EL (cell line): ENCODE results near the gene C22orf15.

Experiments used
- DNase-seq: peaks from one replicate; pipeline ENCODE4 v3.0.0-alpha.2; 2016

Gene C22orf15

DNA sequence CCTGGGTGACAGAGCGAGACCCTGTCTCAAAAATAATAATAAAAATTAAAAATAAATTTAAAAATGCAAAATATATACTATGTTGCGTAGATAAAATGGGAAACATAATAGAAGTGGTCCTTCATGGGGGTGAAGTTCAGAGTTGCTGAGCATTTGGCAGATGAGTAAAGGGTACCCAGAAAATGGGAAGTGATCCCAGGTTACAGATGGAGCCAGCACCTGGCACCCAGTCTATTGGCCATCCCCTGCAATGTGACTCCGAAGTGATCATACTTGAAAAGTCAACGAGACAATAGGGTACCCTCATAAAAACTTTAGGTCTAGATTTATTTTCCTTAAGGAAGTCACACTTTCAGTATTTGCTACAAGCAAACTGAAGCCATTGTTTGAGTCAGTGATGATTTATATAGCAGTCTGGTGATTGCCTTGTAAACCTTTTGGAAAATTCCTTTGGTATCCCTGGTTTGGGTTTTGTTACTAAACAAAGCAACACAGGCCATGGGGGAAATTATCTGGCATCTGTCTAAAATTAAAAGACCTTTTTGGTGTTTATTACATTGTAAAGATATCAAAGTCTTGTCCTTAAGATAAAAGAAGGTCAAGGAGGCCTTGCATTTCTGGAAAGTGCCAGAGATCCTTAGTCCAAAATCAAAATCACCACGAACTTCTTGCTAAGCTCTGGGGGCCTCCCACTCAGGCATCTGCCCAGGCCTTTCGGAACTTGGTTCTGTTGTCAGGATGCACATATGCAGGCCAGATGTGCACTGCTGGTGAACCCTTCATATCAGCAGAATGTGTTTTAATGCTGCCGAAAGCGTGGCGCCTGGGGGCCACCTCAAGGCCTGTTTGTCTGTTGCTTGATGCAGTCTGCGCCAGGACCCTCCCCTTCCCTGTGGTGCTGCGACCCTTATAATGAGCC lies 28.3 kb downstream of the C22orf15 start:
- DNase-seq, result peak; percentile 38

DNA sequence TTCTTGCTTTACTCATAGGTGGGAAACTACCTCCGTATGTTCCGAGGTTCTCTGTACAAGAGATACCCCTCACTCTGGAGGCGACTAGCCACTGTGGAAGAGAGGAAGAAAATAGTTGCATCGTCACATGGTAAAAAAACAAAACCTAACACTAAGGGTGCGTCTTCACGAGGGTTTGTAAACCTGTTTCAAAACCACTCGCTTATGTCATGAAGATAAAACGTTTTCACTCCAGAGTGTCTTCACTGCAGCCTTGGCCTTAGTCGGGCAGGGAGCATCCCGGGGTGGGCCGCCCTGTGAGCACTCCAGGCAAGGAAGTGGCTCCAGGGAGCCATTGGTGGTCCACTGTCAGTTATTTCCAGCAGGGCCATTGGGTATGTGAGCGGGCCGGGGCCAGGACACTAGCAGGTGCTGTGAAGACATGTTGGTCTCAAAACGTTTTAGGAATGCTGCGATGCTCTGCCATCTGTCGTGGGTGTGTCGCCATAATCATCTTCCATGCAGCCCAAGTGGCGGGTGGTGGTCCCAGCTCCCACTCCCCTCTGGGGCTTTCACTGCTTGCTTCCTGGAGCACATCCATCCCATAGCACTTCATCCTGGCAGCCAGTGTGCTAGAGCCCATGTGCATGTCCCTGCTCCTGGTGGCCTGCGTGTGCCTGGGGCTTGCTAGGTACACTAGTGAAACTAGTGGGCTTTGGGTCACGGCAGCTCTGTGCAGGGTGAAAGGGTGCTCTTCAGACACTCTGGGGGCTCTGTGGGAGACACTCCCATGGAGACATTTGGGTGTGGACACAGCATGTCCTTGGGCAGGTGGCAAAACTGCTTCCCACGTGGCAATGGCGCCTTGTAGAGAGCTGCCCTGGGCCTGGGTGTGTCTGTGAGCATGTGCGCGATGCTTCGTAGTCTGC lies 29.2 kb downstream of the C22orf15 start:
- no peak for DNase-seq

DNA sequence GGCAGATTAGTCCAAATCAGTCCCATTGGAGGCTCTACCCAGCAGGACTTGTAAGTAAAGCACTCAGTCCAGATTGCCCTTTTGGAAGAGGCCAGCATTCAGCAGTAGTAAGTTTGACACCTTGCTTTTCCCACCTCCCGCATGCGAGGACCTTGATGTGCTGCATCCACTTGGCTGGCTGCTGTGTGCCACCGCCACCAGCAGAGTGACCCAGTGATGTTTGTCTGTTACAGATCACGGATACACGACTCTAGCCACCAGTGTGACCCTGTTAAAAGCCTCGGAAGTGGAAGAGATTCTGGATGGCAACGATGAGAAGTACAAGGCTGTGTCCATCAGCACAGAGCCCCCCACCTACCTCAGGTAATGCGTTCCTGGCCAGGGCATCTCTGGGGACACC lies 30.5 kb downstream of the C22orf15 start:
- no peak for DNase-seq

DNA sequence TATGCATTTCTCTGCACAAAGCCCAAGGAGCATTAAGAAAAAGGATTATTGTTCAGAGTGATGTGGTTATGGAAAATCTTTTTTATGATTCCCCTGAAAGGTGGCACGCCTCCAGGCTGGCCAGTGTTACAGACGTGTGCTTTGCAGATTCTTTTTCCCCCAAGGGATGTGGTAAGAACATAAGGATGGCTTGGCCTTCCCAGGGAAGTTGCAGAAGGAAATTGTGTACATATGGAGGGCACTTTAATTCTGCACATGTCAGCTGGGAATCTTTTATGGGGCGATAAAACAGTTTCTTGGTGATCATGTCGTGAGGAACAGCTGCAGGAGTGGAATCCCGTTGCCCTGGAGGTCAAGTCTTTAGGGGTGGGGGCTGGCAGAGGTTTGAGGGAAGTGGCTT lies 33.7 kb downstream of the C22orf15 start:
- no peak for DNase-seq

DNA sequence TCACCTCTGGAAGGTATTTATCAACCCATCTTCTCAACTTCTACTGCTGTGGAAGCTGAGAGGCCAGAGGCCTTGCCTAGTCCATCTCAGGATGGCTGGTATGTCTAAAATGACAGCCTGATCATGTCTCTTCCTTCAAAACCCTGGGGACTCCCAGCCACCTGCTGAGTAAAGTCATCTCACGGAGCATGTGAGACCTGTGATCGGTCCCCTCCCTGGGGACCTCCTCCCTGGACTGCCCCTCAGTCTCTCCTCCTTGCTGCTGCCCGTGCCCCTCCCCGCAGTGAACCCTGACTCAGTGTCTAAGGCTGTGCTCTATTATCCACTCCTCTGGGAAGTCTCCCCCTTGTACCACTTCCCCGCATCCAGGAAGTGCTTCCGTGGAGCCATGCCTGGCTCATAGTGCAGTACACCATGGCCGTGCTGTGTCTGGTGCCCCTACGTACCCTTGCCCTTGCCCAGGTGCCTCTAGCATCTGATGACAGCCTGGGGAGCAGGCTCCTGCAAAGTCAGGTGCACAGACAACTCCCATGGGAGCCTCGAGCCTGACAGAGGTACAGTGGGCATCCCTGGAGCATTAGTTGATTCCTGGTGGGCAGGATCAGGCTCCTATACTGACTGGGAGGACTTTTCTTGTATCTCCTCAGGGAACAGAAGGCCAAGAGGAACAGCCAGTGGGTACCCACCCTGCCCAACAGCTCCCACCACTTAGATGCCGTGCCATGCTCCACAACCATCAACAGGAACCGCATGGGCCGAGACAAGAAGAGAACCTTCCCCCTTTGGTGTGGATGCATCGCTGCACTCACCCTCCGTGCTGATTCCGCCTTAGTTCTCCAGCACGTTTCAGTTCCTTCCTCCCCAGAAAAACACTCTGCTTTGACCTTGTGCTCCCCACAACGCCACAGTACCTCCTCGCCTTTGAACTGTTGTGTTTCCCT lies 37.8 kb downstream of the C22orf15 start:
- DNase-seq, result no peak

DNA sequence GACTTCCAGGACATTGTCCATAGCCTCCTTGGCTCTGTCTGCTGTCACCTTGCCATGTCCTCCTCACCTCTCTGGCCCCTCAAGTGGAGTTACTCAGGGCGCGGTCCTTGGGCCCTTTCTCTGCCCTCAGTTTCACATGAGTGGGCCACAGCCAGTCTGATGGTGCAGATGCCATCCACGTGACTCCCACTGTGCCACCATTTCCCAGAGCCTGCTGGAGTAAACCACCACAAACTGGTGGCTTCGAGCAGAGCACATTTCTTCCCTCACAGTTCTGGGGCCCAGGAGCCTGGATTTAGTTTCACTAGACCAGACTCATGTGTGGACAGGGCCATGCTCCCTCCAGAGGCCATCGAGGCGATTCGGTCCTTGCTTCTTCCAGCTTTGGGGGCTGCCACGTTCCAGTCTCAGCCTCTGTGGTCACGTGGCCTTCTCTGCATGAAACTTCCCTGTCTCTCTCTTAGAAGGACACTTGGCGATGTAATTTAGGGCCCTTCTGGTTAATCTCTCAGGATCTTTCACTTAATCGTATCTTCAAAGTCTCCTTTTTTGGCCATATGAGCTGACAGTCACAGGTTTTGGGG lies 38.5 kb downstream of the C22orf15 start:
- DNase-seq, result no peak

DNA sequence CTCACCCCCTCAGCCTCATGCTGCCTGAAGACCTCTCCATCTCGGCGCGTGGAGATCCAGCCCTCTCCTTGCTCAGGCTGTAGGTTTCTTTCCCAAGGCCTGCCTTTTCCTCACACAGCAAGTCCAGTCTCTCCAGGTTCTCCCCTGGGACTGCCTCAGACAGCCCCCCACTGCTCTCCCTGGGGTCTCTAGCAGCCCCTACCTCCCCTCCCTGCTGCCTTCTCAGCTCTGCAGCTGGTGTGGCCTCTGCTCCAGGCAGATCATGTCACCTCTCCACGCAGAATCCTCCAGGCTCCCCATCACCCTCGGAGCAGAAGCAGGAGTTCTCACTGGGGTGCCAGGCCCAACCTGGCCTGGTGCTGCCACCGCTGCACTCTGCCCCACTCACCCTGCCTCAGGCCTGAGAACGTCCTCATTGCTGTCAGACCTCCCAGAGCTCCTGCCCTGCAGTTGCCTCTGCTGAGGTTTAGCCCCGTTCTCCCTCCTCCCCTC lies 39.1 kb downstream of the C22orf15 start:
- DNase-seq, result no peak

DNA sequence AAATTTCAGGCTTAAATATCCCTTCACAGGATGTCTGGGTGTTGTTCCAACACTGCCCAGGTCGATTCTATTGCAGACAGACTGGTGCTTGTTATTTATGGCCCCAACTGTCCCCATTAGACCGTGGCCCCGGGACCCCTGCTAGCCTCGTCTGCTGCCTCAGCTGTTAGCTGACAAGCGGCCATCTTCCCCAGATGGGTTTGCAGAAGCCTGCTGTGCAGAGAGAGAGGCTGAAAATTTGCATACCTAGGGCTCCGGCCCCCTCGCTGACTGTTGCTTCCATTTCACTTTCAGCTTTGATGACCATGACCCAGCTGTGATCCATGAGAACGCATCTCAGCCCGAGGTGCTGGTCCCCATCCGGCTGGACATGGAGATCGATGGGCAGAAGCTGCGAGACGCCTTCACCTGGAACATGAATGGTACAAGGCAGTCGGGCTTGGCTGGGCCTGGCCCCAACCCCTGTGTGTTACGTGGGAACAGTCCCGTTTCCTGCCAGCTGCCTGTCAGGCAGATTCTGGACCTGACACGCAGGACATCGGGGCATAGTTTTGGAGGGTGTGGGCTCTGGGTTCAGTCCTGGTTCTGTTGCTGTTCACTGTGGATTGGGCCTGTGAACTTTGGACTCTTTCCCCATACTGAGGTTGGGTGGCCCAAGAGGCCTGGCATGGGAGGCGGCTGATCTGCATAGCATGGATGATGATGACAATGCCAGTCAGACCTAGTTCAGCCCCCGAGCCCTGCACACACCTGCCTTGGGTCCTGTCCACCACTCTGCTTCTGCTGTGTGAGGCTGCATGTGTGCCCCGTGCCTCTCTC lies 40.4 kb downstream of the C22orf15 start:
- no peak for DNase-seq

DNA sequence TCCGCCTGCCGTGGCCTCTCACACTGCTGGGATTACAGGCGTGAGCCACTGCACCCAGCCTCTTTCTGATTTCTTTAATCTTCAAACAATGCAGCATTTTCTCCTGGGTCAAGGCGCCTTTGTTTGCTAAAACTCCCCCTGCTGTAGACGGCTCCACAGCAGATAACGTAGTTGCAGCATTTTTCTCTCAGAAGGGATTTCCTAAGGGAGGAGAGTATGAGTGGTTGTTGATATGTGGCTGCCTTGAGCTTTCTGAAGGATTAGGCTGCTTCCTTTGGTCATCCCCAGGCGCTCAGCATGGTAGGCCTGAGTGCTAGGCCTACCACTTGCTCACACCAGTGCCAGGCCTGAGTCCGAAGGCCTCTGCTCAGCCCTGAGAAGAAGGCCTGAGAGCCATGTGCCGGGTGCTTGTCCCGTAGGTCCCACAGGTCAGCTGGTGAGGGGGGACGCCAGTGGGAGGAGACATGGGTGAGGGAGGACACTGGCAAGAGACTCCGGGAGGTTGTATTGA lies 42.0 kb downstream of the C22orf15 start:
- no peak for DNase-seq

DNA sequence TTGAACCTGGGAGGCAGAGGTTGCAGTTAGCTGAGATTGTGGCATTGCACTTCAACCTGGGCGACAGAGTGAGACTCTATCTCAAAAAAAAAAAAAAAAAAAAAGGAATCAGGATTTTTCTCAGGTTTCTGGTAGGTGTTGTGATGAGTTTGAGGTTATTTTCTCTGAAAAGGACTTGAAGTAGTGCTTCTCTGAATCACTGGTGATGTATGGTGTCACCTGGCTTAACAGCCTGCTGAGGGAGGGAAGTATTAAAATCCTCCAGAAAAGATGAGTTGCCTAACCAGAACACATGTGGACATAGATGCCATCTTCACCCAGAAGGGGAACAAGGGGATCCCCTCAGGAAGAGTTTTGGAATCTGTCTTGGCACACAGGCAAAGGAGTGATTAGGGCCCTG lies 44.0 kb downstream of the C22orf15 start:
- no peak for DNase-seq

DNA sequence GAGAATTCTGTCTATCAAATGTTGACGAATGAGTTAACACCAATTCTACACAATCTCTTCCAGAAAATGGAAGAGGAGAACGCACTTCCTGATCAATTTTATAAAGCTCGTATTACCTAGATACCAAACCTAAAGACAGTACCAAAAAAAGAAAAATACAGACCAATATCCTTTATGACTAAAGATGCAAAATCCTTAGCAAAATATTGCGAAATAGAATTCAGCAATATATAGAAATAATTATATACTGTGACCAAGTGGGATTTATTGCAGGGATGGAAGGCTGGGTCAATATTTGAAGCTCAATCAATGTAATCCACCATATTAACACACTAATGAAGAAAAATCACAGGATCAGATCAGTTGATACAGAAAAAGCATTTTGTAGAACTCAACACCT lies 49.6 kb downstream of the C22orf15 start:
- no peak for DNase-seq
